Mucosa of descending colon (tissue), 3 donors: ENCODE results near the gene MYO3A. TPM values are rescaled to one million over a fixed set of nuclear protein-coding genes. Genes with fewer than 3 reads are reported as not detected.

Experiments used
- ATAC-seq: fragments of 200-7000 bp; cut with Tn5 transposase; one replicate; pipeline ENCODE4 v1.9.1; 2020; ENCODE audit warnings: mild to moderate bottlenecking, moderate library complexity
- DNase-seq, 3 donors: peaks; one replicate each; pipeline ENCODE4 v3.0.0-alpha.2; 2020
- H3K36me3 ChIP-seq: fragments of 200-600 bp; one replicate; pipeline ENCODE4 v1.8.0; 2021; ENCODE audit warnings: low read depth, mild to moderate bottlenecking
- H3K4me1 ChIP-seq: fragments of 200-600 bp; one replicate; pipeline ENCODE4 v1.8.0; 2021; ENCODE audit warnings: low read depth, mild to moderate bottlenecking
- H3K4me3 ChIP-seq: fragments of 200-600 bp; one replicate; pipeline ENCODE4 v1.8.0; 2021; ENCODE audit warnings: mild to moderate bottlenecking
- H3K9me3 ChIP-seq: fragments of 200-600 bp; one replicate; pipeline ENCODE4 v1.8.0; 2021; ENCODE audit warnings: mild to moderate bottlenecking
- CTCF ChIP-seq: fragments of 200-600 bp; IDR thresholded peaks from one replicate; pipeline ENCODE4 v1.8.0; 2022; ENCODE audit warnings: antibody characterized with exemption, mild to moderate bottlenecking
- intact Hi-C, 2 donors: fragments of 100-400 bp; cut with DNase I in 1 of 2; cut with micrococcal nuclease in 1 of 2; formaldehyde crosslinking; loops; one replicate each; pipeline versions ENCODE4 v1.11.0 to v1.11.1; 2022; cut with DNase I, micrococcal nuclease
- total RNA-seq, 3 donors: library from RNA; stranded (reverse); fragmentation: NEBNext Ultra II Directional in 2 of 3; extraction: Animal tissue kit (Norgen Biotek cat#: 25700) in 2 of 3; gene quantifications; one replicate each; pipeline versions ENCODE4 v1.2.1 to v1.2.4, GENCODE V29; 2021 to 2023
- donor health status: DM: no; HTN: no; CAD: no; lungs with moderate emphysema.
- donor health status: DM: no; HTN: no; CAD: no.
- donor health status: DM: no; HTN: yes; CAD: no.

MYO3A gene
- total RNA-seq, 3 donors from 2014 or later: 0.12 to 0.29 (median 0.25) TPM

- Histone ChIP-seq H3K9me3 (no peaks in the 10 kb centered on the region), H3K36me3 (no peaks in the 10 kb centered on the region), H3K4me1 (no peaks in the 10 kb centered on the region), H3K4me3 (no peak overlapping the region)
- no peak for TF ChIP-seq CTCF
- intact Hi-C loops: no loop called here
- no peak for DNase-seq
- no peak for ATAC-seq
Measured at GRCh38 chr10:26214551-26215395, 280.7 kb downstream of the MYO3A start.

GRCh38 chr10:26215396-26215934 lies 281.4 kb downstream of the MYO3A start:
- Histone ChIP-seq H3K9me3 (no peaks in the 10 kb centered on the region), H3K4me3 (no peak overlapping the region), H3K36me3 (no peaks in the 10 kb centered on the region), H3K4me1 (no peaks in the 10 kb centered on the region)
- no peak for DNase-seq
- no peak for TF ChIP-seq CTCF
- ATAC-seq: no peak
- intact Hi-C loops: no loop called here

- DNase-seq (no peak), ATAC-seq (peak; percentile 19)
- no peaks in the 10 kb centered on the region for H3K4me1 ChIP-seq
- TF ChIP-seq CTCF: no peak
- no peaks in the 10 kb centered on the region for H3K36me3 ChIP-seq
- H3K4me3 ChIP-seq: no peak overlapping the region
- intact Hi-C loops: no loop called here
- H3K9me3 ChIP-seq: no peaks in the 10 kb centered on the region
Measured at GRCh38 chr10:26215935-26216584, 282.0 kb downstream of the MYO3A start.

GRCh38 chr10:26216585-26217395 lies 282.8 kb downstream of the MYO3A start, which contains the start of gene GAD2:
GAD2 (plus strand) TSS chr10:26216774; CDS start chr10:26216810, 36 bp downstream.
- intact Hi-C loops: no loop called here
- no peaks in the 10 kb centered on the region for H3K9me3 ChIP-seq
- no peaks in the 10 kb centered on the region for H3K4me1 ChIP-seq
- DNase-seq: no peak
- H3K36me3 ChIP-seq: no peaks in the 10 kb centered on the region
- H3K4me3 ChIP-seq: no peak within 1 kb of the TSS
- no peak for TF ChIP-seq CTCF
- no peak for ATAC-seq

GRCh38 chr10:26217396-26218086 lies 283.5 kb downstream of the MYO3A start:
- H3K36me3 ChIP-seq: no peaks in the 10 kb centered on the region
- H3K4me1 ChIP-seq: no peaks in the 10 kb centered on the region
- H3K9me3 ChIP-seq: no peaks in the 10 kb centered on the region
- no peak overlapping the region for H3K4me3 ChIP-seq
- no peak for TF ChIP-seq CTCF
- DNase-seq: no peak
- intact Hi-C loops: no loop called here
- no peak for ATAC-seq
